Peyer's patch (tissue), 4 donors: ENCODE data around the gene ZP2.
A peak's percentile ranks its signal among the peaks of the same experiment; 100 is the strongest.

Source experiments
- POLR2A ChIP-seq, 2 donors: fragments of 450-650 bp; IDR thresholded peaks; one replicate each; pipeline ENCODE4 v1.5.1; 2017; ENCODE audit warnings: antibody characterized with exemption in 2 of 2, mild to moderate bottlenecking in 2 of 2, moderate library complexity in 2 of 2
- TF ChIP-seq, protein P1 (sequence below), 6 experiments: fragments of 450-650 bp in 4 of 6; fragments of 200-600 bp in 2 of 6; sonication (generic) in 1 of 6; IDR thresholded peaks; one replicate each; pipeline ENCODE4 v1.5.1; 2017 to 2019; ENCODE audit warnings: antibody characterized with exemption in 6 of 6, mild to moderate bottlenecking in 3 of 6, moderate library complexity in 1 of 6

DNA sequence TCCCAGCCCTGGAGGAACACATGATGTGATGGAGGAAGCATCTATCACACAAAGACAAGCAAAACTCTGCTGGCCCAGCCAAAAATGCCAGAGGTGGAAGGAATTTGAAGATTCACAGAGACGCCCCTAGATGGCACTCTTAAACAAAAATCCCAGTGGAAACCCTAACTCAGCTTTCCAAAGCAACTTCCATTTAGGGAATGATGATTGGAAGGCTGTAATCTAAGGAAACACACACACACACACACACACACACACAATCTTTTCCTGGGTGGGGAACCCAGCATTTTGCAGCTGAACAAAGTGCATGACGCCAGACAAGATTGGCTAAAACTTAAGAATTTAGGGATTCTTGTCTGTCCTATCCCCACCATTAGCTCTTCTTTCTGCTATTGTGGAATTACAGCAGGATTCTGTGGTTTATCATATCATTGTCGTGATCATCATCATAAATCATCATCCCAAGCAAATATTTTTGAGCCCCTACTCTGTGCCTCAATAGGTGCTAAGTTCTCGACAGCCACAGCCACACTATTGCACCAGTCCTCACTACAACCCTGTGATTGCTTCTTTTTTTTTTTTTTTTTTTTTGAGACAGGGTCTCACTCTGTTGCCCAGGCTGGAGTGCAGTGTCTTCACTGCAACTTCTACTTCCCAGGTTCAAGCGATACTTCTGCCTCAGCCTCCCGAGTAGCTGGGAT, 54.5 kb downstream of the ZP2 start:
- TF ChIP-seq, protein P1, sequence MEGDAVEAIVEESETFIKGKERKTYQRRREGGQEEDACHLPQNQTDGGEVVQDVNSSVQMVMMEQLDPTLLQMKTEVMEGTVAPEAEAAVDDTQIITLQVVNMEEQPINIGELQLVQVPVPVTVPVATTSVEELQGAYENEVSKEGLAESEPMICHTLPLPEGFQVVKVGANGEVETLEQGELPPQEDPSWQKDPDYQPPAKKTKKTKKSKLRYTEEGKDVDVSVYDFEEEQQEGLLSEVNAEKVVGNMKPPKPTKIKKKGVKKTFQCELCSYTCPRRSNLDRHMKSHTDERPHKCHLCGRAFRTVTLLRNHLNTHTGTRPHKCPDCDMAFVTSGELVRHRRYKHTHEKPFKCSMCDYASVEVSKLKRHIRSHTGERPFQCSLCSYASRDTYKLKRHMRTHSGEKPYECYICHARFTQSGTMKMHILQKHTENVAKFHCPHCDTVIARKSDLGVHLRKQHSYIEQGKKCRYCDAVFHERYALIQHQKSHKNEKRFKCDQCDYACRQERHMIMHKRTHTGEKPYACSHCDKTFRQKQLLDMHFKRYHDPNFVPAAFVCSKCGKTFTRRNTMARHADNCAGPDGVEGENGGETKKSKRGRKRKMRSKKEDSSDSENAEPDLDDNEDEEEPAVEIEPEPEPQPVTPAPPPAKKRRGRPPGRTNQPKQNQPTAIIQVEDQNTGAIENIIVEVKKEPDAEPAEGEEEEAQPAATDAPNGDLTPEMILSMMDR (IDR thresholded peaks at IDR 0.05) = peak; percentile 7 to 80 (median 62)
- TF ChIP-seq POLR2A (IDR thresholded peaks at IDR 0.05) = no peak
